ENCODE data around the gene PLEKHA6.

The PLEKHA6 gene

DNA sequence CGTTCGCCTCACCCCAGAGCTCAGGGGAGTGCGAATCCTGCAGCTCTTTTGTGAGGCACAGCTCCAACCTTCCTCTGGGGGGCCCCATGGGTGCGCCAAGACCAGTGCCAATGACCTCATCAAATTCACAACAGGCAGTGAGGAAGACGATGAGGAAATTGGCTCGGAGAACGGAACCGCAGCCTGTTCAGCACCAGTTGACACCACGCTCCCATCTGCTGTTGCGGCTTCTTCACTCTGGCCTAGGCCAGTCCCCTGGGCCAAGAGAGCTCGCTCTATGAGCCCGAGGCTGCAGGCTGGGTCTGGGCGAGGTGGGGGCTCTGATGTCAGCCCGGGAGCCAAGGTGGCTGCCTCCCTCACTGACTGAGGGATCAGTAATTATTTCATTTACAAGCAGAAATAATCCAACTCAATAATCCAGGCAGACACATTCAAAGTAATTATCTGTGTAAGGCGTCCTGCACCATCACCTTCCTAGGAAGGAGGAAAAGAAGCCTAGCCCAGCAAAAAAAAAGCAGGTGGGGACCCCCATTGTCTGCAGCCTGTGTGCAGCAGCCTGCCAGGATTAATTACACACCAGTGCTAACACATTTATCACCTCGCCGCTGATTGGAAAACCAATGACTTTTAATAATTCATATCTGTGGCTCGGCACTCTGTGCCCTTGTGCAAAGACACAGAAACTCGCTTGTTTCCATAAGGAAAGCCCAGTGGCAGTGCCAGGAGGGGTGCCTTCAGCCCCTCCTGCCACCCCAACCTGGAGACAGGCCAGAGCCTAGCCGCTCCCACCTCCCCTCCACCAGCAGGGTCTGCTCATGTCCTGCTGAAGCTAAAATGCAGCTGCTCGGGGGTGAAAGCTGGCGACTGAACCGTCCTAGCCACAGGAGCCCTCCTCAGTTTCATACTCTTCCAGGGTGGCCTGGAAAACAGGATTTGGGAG, 1.9 kb downstream of the PLEKHA6 start:
- no peak for DNase-seq (ENCODE audit: low spot score)

DNA sequence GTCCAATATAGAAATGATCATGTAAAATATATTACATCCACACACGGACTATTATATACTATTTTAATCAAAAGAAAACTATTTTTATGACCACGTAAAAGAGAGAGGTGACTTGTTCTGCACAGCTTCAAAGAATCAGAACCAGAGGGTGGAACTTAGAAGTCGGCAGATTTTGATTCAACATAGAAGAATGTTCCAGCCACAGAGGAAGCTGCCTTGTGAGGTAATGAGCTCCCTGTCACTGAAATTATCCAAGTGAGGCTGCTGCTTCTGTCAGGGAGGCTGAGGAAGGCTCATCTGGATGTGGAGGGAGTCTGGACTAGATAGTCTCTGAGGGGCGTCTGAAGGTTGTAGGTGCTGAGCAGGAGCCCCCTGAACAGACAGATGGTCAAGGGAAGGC, 2.7 kb downstream of the PLEKHA6 start:
- no peak for DNase-seq (ENCODE audit: low spot score)

DNA sequence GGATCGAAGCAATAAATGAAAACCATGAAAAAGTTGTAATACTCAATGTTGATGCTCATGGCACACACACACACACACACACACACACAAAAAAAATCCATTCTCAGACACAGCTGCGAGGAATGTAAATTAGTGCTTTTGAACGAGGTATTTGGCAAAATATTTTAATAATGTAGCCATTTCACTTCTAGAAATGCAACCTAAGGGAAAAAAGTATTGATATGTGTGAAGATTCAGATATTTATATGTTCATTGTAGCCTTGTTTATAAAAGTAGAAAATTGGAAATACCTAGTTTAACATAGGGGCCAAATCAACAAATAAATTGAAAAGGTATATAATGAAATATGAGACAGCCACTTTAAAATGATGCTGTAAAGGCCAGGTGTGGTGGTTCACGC, 3.8 kb downstream of the PLEKHA6 start:
- no peak for DNase-seq (ENCODE audit: low spot score)

DNA sequence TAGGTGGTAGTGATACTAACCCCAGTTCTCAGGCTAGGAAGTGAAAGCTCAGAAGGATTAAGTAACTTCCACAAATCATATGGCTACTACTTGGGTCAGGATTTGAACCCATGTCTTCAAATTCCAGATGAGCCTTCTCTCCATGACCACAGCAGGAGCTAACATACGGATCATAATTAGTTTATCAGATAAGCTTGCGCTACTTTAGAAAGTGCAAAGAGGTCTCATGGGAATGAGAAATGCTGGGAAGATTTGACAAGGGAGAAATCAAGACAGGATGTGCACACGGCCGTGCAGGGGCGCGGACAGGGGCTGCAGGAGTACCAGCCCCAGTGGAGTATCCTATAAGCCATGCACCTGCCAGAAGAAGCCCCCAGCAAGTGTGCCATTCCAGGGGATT, 5.2 kb downstream of the PLEKHA6 start:
- no peak for DNase-seq (ENCODE audit: low spot score)

DNA sequence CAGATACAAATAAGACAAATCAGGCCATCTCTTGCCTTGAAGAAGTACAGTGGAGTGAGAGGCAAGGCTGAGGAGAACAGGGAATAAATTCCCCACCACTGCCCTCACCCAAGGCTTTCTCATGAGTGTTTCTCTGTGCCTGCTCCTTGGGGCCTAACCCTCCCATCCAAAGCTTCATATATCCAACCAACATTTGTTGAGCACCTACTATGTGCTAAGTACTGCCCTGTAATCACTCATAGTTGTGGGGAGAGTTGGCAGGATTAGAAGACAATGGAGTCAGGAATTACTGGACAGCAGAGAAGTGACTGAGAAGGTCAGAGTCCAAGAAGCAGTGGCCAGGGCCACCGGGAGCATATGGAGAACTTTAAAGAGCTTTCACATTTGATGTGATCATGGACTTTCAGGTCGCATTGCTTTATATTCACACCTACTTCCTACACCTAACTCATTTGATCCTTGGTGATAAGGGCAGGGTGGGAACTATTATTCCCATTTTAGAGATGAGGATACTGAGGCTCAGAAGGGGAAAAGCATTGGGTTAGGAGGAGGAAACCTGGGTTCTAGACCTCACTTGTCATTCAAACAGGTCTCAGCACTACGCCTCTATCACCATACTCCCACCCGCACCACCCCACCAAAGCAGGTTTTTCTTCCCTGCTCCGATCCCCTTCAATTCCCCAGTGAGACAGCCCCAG, 6.4 kb downstream of the PLEKHA6 start:
- no peak for DNase-seq (ENCODE audit: low spot score)

DNA sequence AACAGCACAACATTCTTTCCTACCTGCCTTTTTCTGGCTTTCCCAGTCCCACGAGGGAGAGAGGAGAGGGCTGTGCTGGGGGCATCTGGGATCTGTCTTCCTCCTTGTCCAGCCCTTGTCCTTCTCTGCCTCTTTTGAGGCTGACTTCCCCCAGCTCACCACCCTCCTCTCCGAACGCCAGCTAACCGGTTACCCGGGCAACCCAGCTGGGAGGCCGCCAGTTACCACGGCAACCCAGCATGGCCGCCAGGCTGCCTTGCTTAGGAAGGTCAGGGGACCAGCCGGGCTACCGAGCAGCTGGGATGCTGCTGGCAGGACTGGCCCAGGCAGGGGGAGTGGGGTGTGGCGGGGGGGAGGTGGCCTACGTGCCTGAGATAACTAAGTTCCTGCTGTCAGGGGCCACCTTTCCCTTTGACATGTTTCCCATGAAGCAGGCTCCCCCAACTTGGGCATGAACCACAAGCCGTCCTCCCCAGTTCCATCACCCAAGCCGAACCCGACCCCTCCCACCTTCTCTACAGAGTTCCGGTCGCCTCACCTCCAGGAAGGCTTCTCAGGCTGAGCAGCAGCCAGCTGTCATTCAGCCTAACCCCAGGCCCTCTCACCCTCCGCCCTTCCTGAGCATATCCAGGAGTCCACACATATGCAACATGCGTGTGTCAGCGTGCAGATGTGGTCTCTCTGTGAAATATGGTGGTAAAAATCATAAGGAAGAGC, 8.7 kb downstream of the PLEKHA6 start:
- DNase-seq (ENCODE audit: low spot score), result no peak

DNA sequence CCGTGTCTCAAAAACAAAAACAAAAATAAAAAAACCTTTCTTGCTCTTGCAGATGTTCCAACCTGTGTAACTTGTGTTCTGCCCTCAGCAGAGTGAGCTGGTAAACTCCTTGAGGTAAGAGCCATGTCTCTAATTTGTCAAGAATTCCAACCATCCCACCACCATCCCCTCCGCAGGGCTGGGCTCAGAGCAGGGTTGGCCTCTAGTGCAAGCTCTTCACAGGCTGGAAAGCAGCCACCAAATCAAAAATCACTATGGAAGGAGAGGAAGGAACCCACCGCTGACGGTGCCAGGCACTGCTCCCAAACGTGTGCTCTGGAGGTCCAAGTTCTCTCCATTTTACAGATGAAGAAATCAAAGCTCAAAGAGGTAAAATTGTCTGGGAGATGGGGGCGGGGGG, 9.4 kb downstream of the PLEKHA6 start:
- no peak for DNase-seq (ENCODE audit: low spot score)

DNA sequence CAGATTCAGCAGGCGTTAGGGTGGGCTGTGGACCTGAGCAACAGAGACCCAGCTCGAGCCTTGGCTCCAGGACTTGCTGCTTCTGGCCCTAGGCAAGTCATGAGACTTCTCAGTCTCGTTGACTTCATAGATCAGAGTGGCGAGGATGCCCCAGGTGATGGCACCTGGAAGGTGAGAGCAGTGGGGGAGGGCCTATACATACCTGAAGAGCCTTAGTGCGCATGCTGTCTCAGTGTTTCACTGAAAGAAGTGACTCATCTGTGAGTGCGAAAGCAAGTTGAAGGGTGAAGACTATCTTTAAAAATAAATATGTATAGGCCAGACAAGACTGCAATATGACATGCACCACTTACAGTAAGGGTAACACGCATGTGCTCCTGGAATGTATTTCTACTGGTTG, 10.1 kb downstream of the PLEKHA6 start:
- no peak for DNase-seq (ENCODE audit: low spot score)

DNA sequence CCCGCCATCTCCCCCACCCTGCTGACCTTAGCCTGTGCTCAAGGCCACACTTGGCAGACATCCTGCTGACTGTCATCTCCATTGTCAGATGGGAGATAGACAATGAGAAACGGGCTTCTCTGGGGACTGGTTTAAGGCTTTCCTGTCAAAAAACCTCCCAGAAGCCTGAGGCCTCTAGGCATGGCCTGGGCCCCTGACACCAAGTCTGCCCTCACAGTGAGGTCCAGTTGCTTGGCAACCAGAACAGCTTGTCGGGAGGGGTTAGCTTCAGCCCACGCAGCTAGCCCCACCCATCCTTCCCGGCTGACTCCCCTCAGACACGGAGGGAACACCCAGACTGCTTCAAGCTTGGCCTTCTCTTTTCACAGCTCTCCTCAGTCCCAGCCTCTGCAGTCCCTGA, 11.0 kb downstream of the PLEKHA6 start:
- DNase-seq (ENCODE audit: low spot score), result no peak

DNA sequence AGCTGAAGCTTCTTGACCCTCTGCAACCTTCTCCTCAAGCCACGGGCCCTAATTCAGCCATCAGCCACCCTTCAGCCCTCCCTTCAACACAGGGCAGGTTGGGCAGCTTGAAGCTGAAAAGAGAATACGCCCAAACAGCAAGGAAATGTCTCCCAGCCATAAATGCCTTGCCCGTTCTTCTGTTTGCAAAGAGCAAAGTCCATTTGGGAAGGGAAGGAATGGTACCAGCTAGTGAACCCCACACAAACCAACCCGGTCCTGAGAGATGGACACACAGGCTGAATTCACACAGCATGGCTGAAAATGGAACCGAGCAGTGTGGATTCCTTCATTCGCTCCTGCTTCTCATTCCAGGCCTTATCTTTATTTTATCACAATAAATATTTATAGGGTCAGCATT, 11.5 kb downstream of the PLEKHA6 start:
- no peak for DNase-seq (ENCODE audit: low spot score)

DNA sequence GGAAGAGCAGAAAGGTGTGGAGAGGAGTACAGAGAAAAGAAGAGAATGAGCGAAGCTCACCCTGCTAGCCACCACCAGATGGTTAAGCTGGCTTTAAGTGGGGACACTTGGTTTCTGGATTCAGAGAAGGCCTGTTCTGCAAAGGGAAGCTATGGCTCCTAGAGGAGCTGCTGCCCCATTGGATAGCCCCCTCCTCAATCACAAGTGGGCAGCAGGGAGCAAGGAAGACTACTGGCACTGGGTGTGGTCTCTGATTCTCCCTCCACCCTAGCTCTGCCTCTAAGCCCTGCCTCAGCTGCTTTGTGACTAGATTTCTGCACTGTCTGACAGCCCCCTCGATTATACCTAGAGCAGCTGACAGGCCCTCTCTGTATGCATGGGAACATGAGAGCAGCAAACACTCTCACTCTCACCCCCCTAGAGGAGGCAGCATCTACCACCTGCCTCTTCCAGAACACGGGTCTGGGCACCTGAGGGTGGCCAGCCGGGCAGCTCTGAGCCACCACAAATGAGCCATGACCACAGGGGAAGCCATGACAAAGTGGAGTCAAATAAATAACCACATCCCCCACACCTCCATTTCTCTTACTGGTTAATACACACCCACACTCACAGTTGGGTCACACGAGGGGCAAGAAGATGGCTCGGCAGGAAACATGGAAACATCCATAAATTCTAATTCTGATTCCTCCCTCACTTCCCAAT, 13.6 kb downstream of the PLEKHA6 start:
- no peak for DNase-seq (ENCODE audit: low spot score)

DNA sequence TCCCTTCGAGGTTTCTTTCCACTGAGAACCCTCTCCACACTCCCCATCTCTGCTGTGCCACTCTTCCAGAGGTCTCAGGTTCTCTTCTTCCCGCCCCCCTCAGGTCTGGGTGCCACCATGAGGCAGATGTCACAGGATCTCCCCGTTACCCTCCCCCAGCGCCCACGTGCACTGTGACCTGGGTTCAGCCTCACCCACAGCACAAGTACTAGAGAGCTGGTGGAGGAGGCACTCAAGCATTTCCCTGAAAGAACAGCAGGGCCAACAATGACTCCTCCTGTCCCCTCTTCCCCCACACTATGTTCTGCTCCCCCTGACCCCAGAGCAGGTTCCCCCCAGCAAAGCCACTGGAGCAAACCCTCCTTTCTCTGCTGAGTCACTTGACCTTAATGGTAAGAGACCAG, 14.3 kb downstream of the PLEKHA6 start:
- no peak for DNase-seq (ENCODE audit: low spot score)

DNA sequence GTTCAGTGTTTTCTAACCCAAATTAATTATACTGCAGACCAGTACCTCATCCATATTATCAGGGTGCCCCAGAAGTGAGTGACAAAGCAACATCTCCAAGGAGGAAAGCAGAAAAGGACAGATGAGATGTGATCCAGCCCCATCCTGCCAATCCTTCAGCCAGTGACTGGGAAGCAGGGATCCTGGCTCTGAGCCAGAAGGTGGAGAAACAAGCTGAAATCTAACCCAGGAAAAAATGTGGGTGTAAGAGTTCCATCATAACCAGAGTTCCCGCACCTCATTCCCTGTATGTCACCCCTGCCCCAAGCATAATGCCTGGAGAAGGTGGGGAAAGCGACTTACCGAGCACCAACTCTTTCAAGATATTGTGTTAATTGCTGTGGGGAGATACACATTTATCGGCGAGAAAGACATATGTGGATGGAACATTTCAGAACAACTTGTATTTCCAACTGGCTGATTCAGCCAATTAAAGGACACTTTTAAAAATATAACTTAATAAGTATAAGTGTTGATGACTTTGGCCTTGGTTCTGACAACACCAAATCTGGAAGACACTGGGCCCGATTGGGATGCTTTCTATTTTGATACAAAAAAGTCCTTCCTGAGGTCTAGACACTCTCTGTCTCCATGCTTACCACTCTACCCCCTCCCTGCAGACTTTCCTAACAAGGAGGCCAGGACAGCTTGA, 14.9 kb downstream of the PLEKHA6 start:
- DNase-seq (ENCODE audit: low spot score), result no peak

DNA sequence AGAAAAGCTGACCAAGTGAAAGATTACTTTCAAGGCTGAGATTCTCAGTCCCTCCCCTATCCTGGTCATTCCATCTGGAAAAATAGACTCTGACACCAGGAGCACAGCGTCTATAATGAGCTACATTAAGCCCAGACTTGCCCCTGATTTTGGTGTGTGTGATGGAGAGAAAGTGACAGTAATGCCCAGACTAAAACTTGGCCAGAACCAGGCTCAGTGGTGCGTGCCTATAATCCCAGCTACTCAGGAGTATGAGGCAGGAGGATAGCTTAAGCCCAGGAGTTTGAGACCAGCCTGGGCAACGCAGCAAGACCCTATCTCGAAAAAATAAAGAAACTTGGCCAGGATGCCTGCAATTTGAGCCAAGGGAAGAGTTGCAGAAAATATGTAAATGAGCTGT, 15.9 kb downstream of the PLEKHA6 start:
- DNase-seq (ENCODE audit: low spot score), result no peak

DNA sequence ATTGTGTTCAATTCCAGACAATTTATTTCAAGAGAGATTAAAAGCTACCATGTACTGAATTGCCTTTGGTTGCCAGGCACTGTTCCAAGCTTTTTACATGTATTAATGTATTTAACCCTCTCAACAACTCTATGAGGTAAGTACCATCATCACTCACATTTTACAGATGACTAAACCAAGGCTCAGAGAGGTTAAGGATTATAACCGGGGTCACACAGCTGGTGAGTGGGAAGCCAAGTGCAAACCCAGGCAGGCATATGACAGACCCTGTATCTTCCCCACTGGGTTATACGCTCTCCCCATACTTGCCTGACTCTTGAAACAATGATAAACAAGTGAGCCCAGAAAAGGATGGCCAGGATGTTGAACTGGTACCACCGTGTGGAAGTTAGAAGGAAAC, 16.5 kb downstream of the PLEKHA6 start:
- no peak for DNase-seq (ENCODE audit: low spot score)

DNA sequence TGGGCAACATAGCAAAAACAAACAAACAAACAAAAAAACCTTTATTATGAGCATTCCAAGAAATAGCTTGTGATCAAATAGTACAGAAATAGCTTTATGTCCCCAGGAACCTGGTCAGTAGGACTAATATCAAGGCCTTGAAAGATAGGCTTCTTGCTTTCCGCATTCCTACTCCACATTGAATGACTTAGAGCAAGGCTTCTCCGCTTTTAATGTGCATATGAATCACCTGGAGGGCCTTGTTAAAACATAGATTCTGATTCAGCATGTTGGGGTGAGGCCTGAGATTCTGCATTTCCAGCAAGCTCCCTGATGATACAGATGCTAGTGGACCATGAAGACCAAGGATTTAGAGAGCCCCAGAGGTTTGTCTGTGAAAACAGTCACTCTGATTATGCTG, 17.4 kb downstream of the PLEKHA6 start:
- DNase-seq (ENCODE audit: low spot score), result no peak

DNA sequence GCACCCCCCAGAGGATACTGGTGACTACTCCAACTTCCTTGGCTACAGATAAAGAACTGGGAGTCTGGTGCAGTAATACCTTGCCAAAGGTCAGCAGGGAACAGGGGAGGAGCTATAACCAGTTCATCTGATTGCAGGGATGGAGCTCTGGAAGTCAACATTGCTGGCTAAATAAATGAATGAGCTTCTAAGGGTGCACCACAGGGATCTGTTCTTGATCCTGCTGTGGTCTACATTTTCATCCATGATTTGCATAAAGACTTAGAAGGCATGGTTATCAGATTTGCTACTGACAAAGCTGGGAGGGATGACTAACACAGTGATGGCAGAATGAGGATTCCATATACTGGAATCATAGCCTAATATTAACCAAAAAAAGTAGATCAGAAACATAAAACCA, 18.3 kb downstream of the PLEKHA6 start:
- DNase-seq (ENCODE audit: low spot score), result no peak

DNA sequence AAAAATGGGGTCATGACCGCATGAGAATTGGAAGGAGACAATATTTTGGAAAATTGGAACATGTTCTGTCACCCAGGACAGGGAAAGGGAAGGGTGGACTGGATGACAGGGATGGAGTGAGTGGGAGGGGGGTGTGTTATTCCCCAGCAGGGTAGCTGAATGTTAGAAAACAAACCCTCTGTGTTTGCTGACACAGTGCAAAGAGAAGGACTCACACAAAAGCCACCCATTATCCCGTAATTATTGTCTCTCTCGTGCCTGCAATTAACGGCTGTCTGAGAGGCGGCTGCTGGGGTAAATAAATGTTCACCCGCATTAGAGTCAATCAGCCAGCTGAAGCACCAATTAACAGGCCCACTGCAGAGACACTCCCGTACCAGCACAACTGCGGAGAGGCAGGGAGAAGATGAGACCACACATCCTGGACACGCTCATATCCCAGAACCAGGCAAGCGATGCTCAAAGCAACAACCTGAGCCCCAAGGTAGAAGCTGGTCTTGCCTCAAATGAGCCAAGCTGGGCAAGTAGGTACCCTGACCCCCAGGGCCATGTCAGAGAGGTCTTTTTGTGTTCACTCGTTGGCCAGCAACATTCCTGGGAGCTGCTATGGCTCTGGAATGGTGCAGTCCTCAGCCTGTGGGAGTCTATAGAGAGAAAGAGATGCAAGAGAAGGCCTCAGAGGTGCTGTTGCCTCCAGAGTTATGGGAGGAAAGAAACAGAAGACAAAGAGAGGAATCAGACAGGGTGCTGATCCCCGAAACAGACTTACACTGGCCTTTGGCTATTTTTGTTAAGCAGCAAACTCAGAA, 19.4 kb downstream of the PLEKHA6 start:
- DNase-seq (ENCODE audit: low spot score), result no peak

DNA sequence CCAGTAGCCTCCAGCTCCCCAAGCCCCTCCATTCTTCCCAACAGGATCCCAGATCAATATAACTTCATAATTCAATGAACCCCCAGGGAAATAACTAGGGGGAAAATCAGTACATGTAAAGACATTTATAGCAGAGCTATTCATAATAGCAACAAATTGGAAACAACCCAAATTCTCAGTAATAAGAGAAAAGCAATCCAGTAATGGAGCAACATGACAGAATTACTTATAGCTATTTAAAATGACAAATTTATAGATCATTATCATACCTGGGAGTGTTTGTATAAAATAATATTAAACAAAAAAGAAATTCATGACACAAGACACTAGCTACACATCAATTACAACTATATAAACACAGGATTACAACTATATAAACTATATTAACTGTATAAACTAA, 20.2 kb downstream of the PLEKHA6 start:
- DNase-seq (ENCODE audit: low spot score), result no peak

DNA sequence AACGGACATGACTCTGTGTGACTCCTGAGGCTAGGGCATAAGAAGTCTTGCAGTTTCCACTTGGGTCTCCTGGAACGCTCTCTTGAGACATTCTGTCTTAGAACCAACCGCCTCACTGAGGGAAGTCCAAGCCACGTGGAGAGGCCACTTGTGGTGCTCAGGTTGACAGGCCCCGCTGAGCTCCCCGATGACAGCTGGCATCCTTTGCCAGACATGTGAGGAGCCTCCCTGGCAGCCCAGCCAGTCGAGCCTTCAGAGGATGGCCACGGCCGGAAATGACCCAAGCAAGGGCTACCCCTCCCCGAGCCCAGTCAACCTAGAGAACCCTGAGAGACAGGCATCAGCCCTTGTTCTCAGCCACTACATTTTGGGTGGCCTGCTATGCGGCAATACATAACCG, 20.7 kb downstream of the PLEKHA6 start:
- no peak for DNase-seq (ENCODE audit: low spot score)

DNA sequence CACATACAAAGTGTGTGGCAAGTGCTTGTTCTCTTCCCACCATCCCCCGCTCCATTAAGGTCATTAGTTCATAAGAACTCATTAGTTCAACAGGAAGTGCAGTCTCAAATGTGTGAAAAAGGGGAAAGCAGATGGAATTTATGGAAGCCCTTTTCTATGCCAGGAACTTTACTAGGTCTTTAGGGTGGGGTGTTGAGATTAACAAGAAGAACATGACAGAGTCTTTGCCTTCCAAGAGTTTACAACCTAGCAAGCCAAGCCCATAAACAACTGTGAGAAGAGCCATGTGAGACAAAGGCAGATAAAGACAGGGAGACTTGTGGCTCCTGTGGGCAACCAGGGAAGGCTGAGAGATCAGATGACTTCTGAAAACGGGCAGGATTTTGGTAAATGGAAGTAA, 21.4 kb downstream of the PLEKHA6 start:
- DNase-seq (ENCODE audit: low spot score), result no peak

Measured in CD4-positive, alpha-beta T cell treated with Interleukin-2 at 100 ng/mL for 4 hours (primary cell).